Measurements from ENCODE around the gene CLN6.
A peak's percentile ranks its signal among the peaks of the same experiment; 100 is the strongest.
"Not testable (repeated sequence)": the region's sequence is repeated elsewhere in the genome, so short reads cannot be mapped to it uniquely, and the experiment has no call there.

CLN6 gene

DNA sequence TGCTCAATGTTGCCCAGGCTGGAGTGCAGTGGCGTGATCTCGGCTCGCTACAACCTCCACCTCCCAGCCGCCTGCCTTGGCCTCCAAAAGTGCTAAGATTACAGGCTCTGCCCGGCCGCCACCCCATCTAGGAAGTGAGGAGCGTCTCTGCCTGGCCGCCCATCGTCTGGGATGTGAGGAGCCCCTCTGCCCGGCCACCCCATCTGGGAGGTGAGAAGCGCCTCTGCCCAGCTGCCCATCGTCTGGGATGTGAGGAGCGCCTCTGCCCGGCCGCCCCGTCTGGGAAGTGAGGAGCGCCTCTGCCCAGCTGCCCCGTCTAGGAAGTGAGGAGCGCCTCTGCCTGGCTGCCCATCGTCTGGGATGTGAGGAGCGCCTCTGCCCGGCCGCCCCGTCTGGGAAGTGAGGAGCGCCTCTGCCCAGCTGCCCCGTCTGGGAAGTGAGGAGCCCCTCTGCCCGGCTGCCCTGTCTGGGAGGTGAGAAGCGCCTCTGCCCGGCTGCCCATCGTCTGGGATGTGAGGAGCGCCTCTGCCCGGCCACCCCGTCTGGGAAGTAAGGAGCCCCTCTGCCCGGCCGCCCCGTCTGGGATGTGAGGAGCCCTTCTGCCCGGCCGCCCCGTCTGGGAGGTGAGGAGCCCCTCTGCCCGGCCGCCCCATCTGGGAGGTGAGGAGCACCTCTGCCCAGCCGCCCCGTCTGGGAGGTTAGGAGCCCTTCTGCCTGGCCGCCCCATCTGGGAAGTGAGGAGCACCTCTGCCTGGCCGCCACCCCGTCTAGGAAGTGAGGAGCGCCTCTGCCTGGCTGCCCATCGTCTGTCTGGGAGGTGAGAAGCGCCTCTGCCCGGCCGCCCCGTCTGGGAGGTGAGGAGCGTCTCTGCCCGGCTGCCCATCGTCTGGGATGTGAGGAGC lies 7.7 kb downstream of the CLN6 start:
- DNase-seq: not testable (repeated sequence)

GRCh38 chr15:68220967-68221366 lies 8.6 kb downstream of the CLN6 start:
- no peak for DNase-seq

GRCh38 chr15:68220489-68220888 lies 9.0 kb downstream of the CLN6 start:
- no peak for DNase-seq

DNA sequence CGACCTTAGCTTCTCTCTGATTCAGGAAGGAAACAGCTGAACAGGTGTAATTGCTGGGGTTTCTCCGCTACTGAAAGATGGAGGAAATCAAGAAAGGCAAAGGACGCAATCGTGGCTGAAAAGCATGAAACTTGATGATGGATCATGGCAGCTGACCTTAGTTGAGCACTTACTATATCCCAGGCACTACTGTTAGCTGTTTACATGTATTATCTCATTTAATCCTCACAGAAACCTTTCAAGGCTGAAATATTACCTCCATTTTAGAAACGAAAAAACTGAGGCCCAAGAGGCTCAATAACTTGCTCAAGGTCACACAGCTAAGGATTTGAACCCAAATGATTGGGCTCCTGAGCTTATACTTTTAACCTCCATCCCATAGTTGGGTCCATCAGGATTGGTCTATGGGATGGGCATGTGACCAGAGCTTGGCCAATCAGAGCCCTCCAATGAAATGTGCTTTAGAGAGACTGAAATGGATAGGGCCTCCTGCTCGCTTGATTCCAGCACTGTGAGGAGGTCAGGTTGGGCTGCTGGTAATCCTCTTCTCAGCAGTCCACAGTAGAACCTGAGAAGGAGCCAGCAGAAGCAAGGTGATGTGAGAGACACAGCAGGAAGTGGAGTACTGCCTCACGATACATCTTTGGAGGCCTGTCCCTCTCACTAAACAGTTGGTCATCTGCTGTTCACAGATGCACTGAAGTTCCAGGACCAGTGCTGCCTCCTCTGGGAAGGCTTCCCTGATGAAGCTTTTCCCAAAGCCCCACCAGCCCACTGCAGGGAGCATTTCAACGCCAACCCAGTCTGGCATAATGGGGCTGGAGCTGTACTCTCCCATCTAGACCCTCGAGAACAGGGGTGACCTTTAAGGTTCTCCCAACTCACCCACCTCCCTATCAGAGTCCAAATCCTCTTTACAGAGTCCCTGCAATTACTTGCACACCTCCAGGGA lies 10.4 kb downstream of the CLN6 start:
- no peak for DNase-seq

GRCh38 chr15:68218331-68218730 lies 11.2 kb downstream of the CLN6 start:
- no peak for DNase-seq

DNA sequence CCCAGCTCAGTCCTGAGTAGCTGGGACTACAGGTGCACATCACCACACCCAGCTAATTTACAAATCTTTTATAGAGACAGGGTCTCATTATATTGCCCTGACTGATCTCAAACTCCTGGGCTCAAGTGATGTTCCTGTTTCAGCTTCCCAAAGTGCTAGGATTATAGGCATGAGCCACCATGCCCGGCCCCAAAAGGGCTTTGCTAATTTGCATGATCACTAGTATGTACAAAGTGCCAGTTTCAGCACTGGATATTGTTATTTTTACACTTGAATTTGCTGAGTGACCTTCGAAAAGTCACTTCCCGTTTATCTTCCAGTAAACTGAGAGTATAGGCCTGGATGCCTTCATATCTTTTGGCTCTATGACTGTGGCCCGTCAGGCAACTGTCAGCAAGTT lies 12.2 kb downstream of the CLN6 start:
- DNase-seq: no peak

GRCh38 chr15:68214838-68215254 lies 14.7 kb downstream of the CLN6 start:
- DNase-seq: no peak

DNA sequence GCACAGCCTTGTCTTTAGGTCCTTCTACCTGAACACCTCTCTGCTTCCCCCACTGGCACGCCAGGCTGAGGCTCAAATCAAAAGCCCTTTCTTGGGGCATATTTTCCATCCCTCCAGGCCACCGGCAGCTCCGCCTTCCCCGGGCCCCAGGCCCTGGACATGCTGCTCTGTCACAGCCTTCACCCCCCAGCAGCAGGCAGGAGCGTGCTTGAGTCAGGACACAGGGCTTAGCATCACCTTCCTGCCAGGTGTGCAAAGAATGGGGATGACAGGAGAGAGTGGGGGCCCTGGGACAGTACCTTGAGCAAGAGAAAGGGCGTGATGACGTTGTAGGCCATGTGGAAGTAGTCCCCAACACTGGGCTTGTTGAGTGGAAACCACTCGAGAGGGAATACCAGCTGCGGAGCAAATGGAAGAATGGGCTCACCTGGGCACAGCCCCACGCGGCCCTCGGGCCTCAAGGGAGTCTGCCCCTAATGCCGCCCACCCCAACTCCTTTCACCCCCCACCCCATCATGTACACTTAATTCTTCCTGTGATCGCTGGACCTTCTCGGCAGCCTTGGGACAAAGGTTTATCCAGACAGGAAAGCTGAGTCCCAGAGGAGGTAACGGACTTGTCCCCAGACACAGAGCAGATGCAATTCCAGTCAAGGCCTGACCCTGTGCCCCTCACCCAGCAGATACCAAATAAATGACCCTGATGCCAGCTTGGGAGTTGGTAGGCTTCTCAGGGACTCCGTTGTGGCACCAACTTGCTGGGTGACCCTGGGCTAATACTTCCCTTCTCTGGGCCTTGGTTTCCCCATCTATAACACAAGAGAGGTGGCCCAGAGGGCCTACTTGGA lies 15.3 kb downstream of the CLN6 start:
- DNase-seq: no peak

- not testable (repeated sequence) for DNase-seq
Observed at GRCh38 chr15:68213491-68213845, 16.1 kb downstream of the CLN6 start.

GRCh38 chr15:68211656-68212320 lies 17.7 kb downstream of the CLN6 start:
- DNase-seq: no peak

GRCh38 chr15:68210821-68211655 lies 18.5 kb downstream of the CLN6 start:
- DNase-seq: peak; percentile 19 to 50

DNA sequence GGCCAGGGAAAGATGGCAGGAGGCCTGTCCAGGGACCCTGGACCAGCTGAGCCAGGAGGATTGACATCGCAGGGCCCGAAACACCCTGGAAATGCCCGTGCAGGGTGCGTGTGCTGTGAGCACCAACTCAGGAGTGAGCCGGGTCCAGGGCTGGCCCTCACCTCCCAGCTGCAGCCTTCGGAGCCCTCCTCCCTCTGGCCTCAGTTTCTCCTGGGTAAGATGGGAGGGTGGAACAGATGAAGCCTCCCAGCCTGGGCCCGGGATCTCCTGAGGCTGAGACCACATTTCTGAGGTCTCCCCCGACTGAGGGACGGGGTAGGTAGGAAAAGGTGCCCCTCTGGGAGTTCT lies 19.1 kb downstream of the CLN6 start:
- DNase-seq: no peak

DNA sequence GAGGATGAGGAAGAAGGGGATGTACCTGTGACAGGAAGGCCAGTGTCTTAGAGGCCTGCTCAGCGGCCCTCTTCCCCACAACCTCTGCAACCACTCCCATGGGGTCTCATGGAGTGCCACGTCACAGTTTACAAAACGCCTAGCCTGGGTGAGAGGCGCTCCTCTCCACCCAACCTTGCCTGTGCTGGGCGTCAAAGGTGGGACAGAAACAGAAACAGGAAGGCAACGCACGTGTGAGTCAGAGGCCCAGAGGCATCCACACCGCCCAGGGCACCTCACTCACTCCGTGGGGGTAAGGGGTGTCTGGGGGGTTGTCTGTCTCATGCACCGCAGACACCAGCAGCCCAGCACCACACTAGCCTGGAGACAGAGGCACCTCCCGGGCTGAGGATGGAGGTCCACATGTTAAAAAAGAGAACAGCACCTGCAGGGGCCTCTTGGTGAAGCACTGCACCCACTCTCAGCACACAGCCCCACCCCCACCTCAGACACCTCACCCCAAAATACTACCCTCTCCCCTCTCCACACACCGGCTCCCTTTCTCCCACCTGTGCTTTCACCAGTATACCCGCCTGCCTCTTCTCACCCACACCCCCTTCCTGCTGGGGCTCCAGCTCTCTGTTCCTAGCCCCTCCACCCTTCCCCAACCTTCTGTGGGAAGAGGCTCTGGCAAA lies 19.7 kb downstream of the CLN6 start:
- DNase-seq: no peak

- no peak for DNase-seq
Observed at GRCh38 chr15:68209272-68209671, 20.3 kb downstream of the CLN6 start.

DNA sequence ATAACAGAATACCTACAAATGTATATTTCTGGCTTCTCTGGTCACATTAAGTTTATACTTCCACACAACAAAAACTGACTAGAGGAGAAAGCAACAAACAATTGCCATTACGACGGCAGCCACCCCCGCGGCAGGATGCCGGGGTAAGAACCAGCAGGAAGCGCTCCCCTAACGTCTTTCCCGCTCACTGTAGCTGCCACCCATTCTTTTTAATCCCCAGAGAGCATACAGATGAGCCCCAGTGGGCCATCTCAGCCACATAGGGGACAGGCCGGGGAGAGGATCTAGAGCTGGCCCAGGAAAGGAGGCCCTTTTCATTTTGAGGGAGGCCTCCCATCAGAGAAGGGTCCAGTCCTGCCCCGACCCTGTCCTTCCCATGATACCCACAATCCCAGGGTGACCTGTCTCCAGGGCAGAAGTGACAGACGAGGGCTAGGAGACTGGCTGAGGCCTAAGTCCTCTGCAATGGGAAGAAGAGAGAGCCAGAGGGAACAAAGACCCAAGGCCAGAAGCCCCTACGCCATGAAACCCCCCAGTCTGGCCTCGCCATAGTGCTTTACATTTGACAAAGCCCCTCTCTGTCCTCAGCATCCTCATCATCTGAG lies 20.8 kb downstream of the CLN6 start:
- DNase-seq: no peak

DNA sequence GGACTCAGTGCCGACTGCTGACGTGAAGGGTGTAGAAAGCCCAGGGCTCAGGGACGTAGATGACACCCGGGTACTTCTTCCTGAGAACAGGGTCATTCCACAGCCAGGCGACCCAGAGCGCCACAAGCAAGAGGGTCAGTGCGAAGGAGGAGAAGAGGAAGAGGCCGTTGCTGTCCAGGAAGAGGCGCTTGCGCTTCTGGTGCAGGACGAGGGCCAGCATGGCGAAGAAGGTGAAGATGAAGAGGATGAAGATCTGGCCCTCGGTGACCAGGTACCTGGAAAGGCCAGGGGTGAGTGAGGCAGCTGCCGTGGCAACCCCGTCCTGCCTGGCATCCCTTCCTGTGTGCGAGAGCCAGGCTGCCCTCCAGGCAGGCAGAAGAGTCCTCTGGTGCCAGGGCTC lies 21.4 kb downstream of the CLN6 start:
- no peak for DNase-seq

DNA sequence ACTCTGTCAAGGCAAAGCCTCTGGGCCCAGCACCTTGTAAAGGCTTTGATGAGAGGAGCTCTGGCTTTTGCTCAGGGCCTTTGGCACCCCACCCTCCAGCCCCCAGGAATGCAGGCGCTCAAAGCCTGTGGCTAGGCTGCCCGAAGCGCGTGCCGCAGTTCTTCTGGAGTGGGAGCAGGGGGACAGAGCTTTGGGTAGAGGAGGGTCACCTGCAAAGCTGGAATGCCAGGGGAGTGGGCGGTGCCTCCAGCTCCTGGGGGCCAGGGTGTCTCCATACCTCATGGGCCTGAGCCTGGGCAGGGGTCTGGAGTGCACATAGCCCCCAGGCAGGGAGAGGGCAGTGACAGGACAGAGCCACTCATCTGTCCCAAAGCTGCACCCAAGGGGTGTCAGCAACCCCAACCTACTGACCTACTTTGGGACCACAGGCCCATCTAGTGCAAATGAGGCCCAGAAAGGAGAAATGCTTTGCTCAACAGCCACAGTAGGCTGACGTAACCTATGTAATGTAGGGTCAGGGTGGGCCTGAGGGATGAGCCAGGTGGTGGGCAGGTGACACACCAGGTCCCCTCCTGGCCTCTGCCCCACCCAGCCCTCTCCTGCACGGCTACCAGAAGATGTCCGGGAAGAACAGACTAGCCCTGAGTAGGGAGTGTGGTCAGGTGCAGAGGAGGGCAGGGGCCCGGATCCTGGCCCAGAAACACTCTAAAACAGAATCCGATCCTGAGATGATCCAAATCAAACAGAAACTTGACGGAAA lies 22.2 kb downstream of the CLN6 start:
- DNase-seq: no peak

- DNase-seq: no peak
Observed at GRCh38 chr15:68206711-68207151, 22.8 kb downstream of the CLN6 start.

- no peak for DNase-seq
Observed at GRCh38 chr15:68205954-68206539, 23.5 kb downstream of the CLN6 start.

All from NCI-H526 (cell line).